ENCODE data around the gene KCNT1.

- TF ChIP-seq CTCF (IDR thresholded peaks at IDR 0.05 in 2 of 3, conservative IDR thresholded peaks at IDR 0.05 in 1 of 3; ENCODE audit: borderline replicate concordance in 1 of 3, insufficient read depth in 1 of 3, low read depth in 2 of 3, low read length in 2 of 3) (no peak), ZBTB33 (IDR thresholded peaks at IDR 0.05; ENCODE audit: extremely low read depth, insufficient replicate concordance, low read length) (no peak), EZH2 (IDR thresholded peaks at IDR 0.05) (no peak), CEBPB (IDR thresholded peaks at IDR 0.05; ENCODE audit: low read depth) (no peak), EZH2phosphoT487 (IDR thresholded peaks at IDR 0.05; ENCODE audit: borderline replicate concordance) (no peak), SRF (IDR thresholded peaks at IDR 0.05; ENCODE audit: low read depth) (no peak), RAD21 (IDR thresholded peaks at IDR 0.05; ENCODE audit: low read depth) (no peak), REST (IDR thresholded peaks at IDR 0.05; ENCODE audit: low read depth) (no peak), SIN3A (IDR thresholded peaks at IDR 0.05; ENCODE audit: low read depth) (no peak), MAX (IDR thresholded peaks at IDR 0.05) (no peak), EGR1 (IDR thresholded peaks at IDR 0.05; ENCODE audit: low read depth) (no peak), JUND (IDR thresholded peaks at IDR 0.05) (no peak)
Observed at GRCh38 chr9:135817951-135818717, 116.1 kb downstream of the KCNT1 start.

Data from HCT116 (cell line).